ENCODE measurements around the gene ZNF503.

- TF ChIP-seq POLR2A (IDR thresholded peaks at IDR 0.05; ENCODE audit: control extremely low read depth in 1 of 2, low read depth in 2 of 2, low read length in 2 of 2) (no peak), EP300 (IDR thresholded peaks at IDR 0.05; ENCODE audit: borderline replicate concordance in 1 of 2, low read depth in 2 of 2, low read length in 2 of 2) (no peak), SIN3A (conservative IDR thresholded peaks at IDR 0.05 in 1 of 2, IDR thresholded peaks at IDR 0.05 in 1 of 2; ENCODE audit: low read depth in 1 of 2, low read length in 2 of 2) (no peak), GABPA (IDR thresholded peaks at IDR 0.05; ENCODE audit: borderline replicate concordance, insufficient read depth, low read length) (no peak)
Measured at GRCh38 chr10:75353183-75353582, 48.4 kb downstream of the ZNF503 start.
